Adrenal gland (tissue), 5 donors: ENCODE results near the gene PLD3.

Source experiments
- POLR2A ChIP-seq, 2 donors: fragments of 450-650 bp; IDR thresholded peaks; one replicate each; pipeline ENCODE4 v1.6.1; 2017; ENCODE audit warnings: antibody characterized with exemption in 2 of 2, mild to moderate bottlenecking in 2 of 2, moderate library complexity in 1 of 2
- TF ChIP-seq, protein P1 (sequence below), 6 experiments: fragments of 450-650 bp in 4 of 6; fragments of 200-600 bp in 2 of 6; sonication (generic) in 1 of 6; IDR thresholded peaks; 1 replicate in 5 of 6; 2 replicates in 1 of 6; pipeline versions ENCODE4 v1.5.1 to v1.8.0; 2016 to 2021; ENCODE audit warnings: antibody characterized with exemption in 6 of 6, mild to moderate bottlenecking in 2 of 6, moderate library complexity in 1 of 6
- donor health status: DM: no; HTN: no; CAD: no.

DNA sequence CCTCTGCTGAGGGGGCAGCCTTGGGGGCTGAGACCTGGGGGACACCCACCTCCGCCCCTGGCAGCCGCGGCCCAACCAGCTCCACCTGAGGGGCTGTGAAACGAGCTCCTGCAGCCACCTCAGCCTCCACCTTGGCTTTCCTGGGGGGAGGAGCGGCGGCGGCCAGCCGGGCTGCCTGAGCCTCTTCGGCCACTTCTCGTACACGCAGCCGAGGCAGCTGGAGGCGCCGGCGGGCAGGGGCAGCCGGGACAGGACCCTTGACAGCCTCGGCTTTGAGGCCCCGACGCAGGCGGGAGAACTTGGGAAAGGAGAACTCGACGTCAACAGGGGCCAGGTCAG, 49.0 kb downstream of the PLD3 start:
- TF ChIP-seq, protein P1, sequence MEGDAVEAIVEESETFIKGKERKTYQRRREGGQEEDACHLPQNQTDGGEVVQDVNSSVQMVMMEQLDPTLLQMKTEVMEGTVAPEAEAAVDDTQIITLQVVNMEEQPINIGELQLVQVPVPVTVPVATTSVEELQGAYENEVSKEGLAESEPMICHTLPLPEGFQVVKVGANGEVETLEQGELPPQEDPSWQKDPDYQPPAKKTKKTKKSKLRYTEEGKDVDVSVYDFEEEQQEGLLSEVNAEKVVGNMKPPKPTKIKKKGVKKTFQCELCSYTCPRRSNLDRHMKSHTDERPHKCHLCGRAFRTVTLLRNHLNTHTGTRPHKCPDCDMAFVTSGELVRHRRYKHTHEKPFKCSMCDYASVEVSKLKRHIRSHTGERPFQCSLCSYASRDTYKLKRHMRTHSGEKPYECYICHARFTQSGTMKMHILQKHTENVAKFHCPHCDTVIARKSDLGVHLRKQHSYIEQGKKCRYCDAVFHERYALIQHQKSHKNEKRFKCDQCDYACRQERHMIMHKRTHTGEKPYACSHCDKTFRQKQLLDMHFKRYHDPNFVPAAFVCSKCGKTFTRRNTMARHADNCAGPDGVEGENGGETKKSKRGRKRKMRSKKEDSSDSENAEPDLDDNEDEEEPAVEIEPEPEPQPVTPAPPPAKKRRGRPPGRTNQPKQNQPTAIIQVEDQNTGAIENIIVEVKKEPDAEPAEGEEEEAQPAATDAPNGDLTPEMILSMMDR (IDR thresholded peaks at IDR 0.05) = no peak
- TF ChIP-seq POLR2A (IDR thresholded peaks at IDR 0.05) = no peak
